ENCODE results near the gene MBNL1.

- no peak for TF ChIP-seq ZNF10 (CRISPR knock-in tag; IDR thresholded peaks at IDR 0.05; ENCODE audit: borderline replicate concordance, low read depth)
- no peak for TF ChIP-seq CTCF (CRISPR knock-in tag; IDR thresholded peaks at IDR 0.05)
- TF ChIP-seq EP300 (IDR thresholded peaks at IDR 0.05; ENCODE audit: low read depth in 2 of 2, low read length in 2 of 2) = no peak
- no peak for TF ChIP-seq EP300 (CRISPR knock-in tag; IDR thresholded peaks at IDR 0.05; ENCODE audit: borderline replicate concordance)
- no peak for TF ChIP-seq NPAS2 (CRISPR knock-in tag; IDR thresholded peaks at IDR 0.05; ENCODE audit: borderline replicate concordance)
- no peak for TF ChIP-seq TARDBP (CRISPR knock-in tag; IDR thresholded peaks at IDR 0.05)
- no peak for TF ChIP-seq ZNF138 (CRISPR knock-in tag; IDR thresholded peaks at IDR 0.05; ENCODE audit: low read depth)
- TF ChIP-seq XRCC5 (optimal IDR thresholded peaks at IDR 0.05; ENCODE audit: low read length) = no peak
- no peak for TF ChIP-seq CHD2 (IDR thresholded peaks at IDR 0.05; ENCODE audit: low read depth, low read length)
- TF ChIP-seq ZFX (CRISPR knock-in tag; IDR thresholded peaks at IDR 0.05; ENCODE audit: low read depth) = no peak
- no peak for TF ChIP-seq NR2F6 (IDR thresholded peaks at IDR 0.05)
- TF ChIP-seq NR2F6 (CRISPR knock-in tag; IDR thresholded peaks at IDR 0.05) = no peak
These were observed 151.0 kb downstream of the MBNL1 start for GRCh38 chr3:152419748-152420147.
